ENCODE measurements around the gene LSM4.
"Not testable (repeated sequence)": the region's sequence is repeated elsewhere in the genome, so short reads cannot be mapped to it uniquely, and the experiment has no call there.

The LSM4 gene

GRCh38 chr19:18362934-18363542 lies 40.2 kb upstream of the LSM4 start:
- Histone ChIP-seq H3K27ac (no peak overlapping the region), H3K27me3 (replicated peaks) (no peaks in the 10 kb centered on the region), H3K36me3 (replicated peaks) (peaks cover 4% of the 10 kb centered on the region), H3K4me3 (ENCODE audit: low read depth, low read length) (no peak overlapping the region)
- no peak for TF ChIP-seq CTCF (IDR thresholded peaks at IDR 0.05; ENCODE audit: low read depth, low read length, missing control alignments)
- DNase-seq = no peak
- in situ Hi-C loops (cut with HindIII; ENCODE audit: low pct_ligation_motif_present, low sequenced_read_pairs) = no loop called here

GRCh38 chr19:18361646-18362045 lies 38.8 kb upstream of the LSM4 start:
- no peak for DNase-seq
- in situ Hi-C loops (cut with HindIII; ENCODE audit: low pct_ligation_motif_present, low sequenced_read_pairs) = no loop called here
- TF ChIP-seq CTCF (IDR thresholded peaks at IDR 0.05; ENCODE audit: low read depth, low read length, missing control alignments) = no peak
- no peak overlapping the region for H3K4me3 ChIP-seq (ENCODE audit: low read depth, low read length)
- peaks cover 12% of the 10 kb centered on the region for H3K36me3 ChIP-seq (replicated peaks)
- H3K27ac ChIP-seq = no peak overlapping the region
- H3K27me3 ChIP-seq (replicated peaks) = no peaks in the 10 kb centered on the region

- no peak overlapping the region for H3K27ac ChIP-seq
- DNase-seq = no peak
- no peak overlapping the region for H3K4me3 ChIP-seq (ENCODE audit: low read depth, low read length)
- H3K27me3 ChIP-seq (replicated peaks) = no peaks in the 10 kb centered on the region
- in situ Hi-C loops (cut with HindIII; ENCODE audit: low pct_ligation_motif_present, low sequenced_read_pairs) = no loop called here
- TF ChIP-seq CTCF (IDR thresholded peaks at IDR 0.05; ENCODE audit: low read depth, low read length, missing control alignments) = no peak
- H3K36me3 ChIP-seq (replicated peaks) = peaks cover 12% of the 10 kb centered on the region
Measured at GRCh38 chr19:18357041-18357440, 34.2 kb upstream of the LSM4 start.

- H3K36me3 ChIP-seq (replicated peaks) = peaks cover 16% of the 10 kb centered on the region
- DNase-seq; in situ Hi-C loops (cut with HindIII; ENCODE audit: low pct_ligation_motif_present, low sequenced_read_pairs): not testable (repeated sequence)
Measured at GRCh38 chr19:18354743-18355142, 31.9 kb upstream of the LSM4 start.

GRCh38 chr19:18353378-18354005 lies 30.6 kb upstream of the LSM4 start:
- Histone ChIP-seq H3K27ac (no peak overlapping the region), H3K27me3 (replicated peaks) (no peaks in the 10 kb centered on the region), H3K4me3 (ENCODE audit: low read depth, low read length) (no peak overlapping the region), H3K36me3 (replicated peaks) (peaks cover 12% of the 10 kb centered on the region)
- no peak for DNase-seq
- TF ChIP-seq CTCF (IDR thresholded peaks at IDR 0.05; ENCODE audit: low read depth, low read length, missing control alignments) = no peak
- in situ Hi-C loops (cut with HindIII; ENCODE audit: low pct_ligation_motif_present, low sequenced_read_pairs) = no loop called here

More at GRCh38 chr19:18354743-18355142, 31.9 kb upstream of the LSM4 start:
- not testable (repeated sequence) for H3K4me3 ChIP-seq (ENCODE audit: low read depth, low read length); H3K27ac ChIP-seq; H3K27me3 ChIP-seq (replicated peaks)

- Histone ChIP-seq H3K27ac (no peak overlapping the region), H3K27me3 (replicated peaks) (no peaks in the 10 kb centered on the region), H3K4me3 (ENCODE audit: low read depth, low read length) (no peak overlapping the region), H3K36me3 (replicated peaks) (peaks cover 4% of the 10 kb centered on the region)
- in situ Hi-C loops (cut with HindIII; ENCODE audit: low pct_ligation_motif_present, low sequenced_read_pairs) = no loop called here
- DNase-seq = no peak
- no peak for TF ChIP-seq CTCF (IDR thresholded peaks at IDR 0.05; ENCODE audit: low read depth, low read length, missing control alignments)
Measured at GRCh38 chr19:18351544-18351943, 28.7 kb upstream of the LSM4 start.

Measured in brain microvascular endothelial cell (primary cell).